H9 (cell line): ENCODE data around the gene SLC47A1. TPM values are rescaled to one million over a fixed set of nuclear protein-coding genes. Genes with fewer than 3 reads are reported as not detected.

ENCODE experiments used
- DNase-seq: peaks from one replicate; pipeline ENCODE4 v3.0.0-alpha.2; 2017
- H2AFZ ChIP-seq: one replicate; pipeline ENCODE4 v1.6.1; 2013; ENCODE audit warnings: mild to moderate bottlenecking, low read length, control low read depth, moderate library complexity
- H2AK5ac ChIP-seq: 2 replicates; pipeline ENCODE4 v1.6.1; 2013; ENCODE audit warnings: low read length, control low read depth, mixed read lengths; ENCODE audit not compliant: insufficient read length
- H2BK120ac ChIP-seq: one replicate; pipeline ENCODE4 v1.6.1; 2013; ENCODE audit warnings: low read depth, mild to moderate bottlenecking, low read length, control low read depth, inconsistent platforms; ENCODE audit not compliant: poor library complexity, severe bottlenecking
- H2BK12ac ChIP-seq: 2 replicates; pipeline ENCODE4 v1.6.1; 2013; ENCODE audit warnings: low read length, control low read depth, mixed read lengths, low read depth; ENCODE audit not compliant: insufficient read length
- H2BK15ac ChIP-seq: 2 replicates; pipeline ENCODE4 v1.6.1; 2013; ENCODE audit warnings: low read depth, low read length, control low read depth
- H2BK20ac ChIP-seq: one replicate; pipeline ENCODE4 v1.6.1; 2013; ENCODE audit warnings: low read depth, mild to moderate bottlenecking, low read length, control low read depth, inconsistent platforms; ENCODE audit not compliant: poor library complexity, severe bottlenecking
- H2BK5ac ChIP-seq: 2 replicates; pipeline ENCODE4 v1.6.1; 2013; ENCODE audit warnings: low read length, control low read depth, mixed read lengths; ENCODE audit not compliant: insufficient read length
- H3K14ac ChIP-seq: 2 replicates; pipeline ENCODE4 v1.6.1; 2013; ENCODE audit warnings: low read length, control low read depth; ENCODE audit not compliant: insufficient read depth
- H3K18ac ChIP-seq: 2 replicates; pipeline ENCODE4 v1.6.1; 2013; ENCODE audit warnings: low read depth, mild to moderate bottlenecking, mixed read lengths, low read length, control low read depth; ENCODE audit not compliant: insufficient read length
- H3K23ac ChIP-seq: 2 replicates; pipeline ENCODE4 v1.6.1; 2013; ENCODE audit warnings: low read length, control low read depth, mixed read lengths, low read depth; ENCODE audit not compliant: insufficient read length
- H3K23me2 ChIP-seq: 2 replicates; pipeline ENCODE4 v1.6.1; 2013; ENCODE audit warnings: low read depth, mild to moderate bottlenecking, mixed read lengths, low read length, control low read depth; ENCODE audit not compliant: insufficient read length, poor library complexity, severe bottlenecking
- H3K27ac ChIP-seq: 2 replicates; pipeline ENCODE4 v1.5.1; 2013; ENCODE audit warnings: low read length, control low read depth, mixed read lengths, low read depth; ENCODE audit not compliant: insufficient read length
- H3K27me3 ChIP-seq: 2 replicates; pipeline ENCODE4 v1.6.1; 2013; ENCODE audit warnings: low read length, control low read depth, inconsistent platforms; ENCODE audit not compliant: insufficient read depth
- H3K4ac ChIP-seq: 2 replicates; pipeline ENCODE4 v1.6.1; 2013; ENCODE audit warnings: low read depth, mild to moderate bottlenecking, control low read depth, inconsistent platforms, low read length, moderate library complexity
- H3K4me1 ChIP-seq: 2 replicates; pipeline ENCODE4 v1.6.1; 2013; ENCODE audit warnings: low read length, control low read depth, inconsistent platforms; ENCODE audit not compliant: insufficient read depth
- H3K4me2 ChIP-seq: 2 replicates; pipeline ENCODE4 v1.6.1; 2013; ENCODE audit warnings: low read length, control low read depth, mixed read lengths; ENCODE audit not compliant: insufficient read length, insufficient read depth
- H3K56ac ChIP-seq: 2 replicates; pipeline ENCODE4 v1.6.1; 2013; ENCODE audit warnings: low read depth, mild to moderate bottlenecking, mixed read lengths, low read length, control low read depth; ENCODE audit not compliant: insufficient read length
- H3K79me1 ChIP-seq: 2 replicates; pipeline ENCODE4 v1.6.1; 2013; ENCODE audit warnings: low read depth, mild to moderate bottlenecking, moderate library complexity, low read length, control low read depth, inconsistent platforms; ENCODE audit not compliant: insufficient read depth, poor library complexity, severe bottlenecking
- H3K79me2 ChIP-seq: 2 replicates; pipeline ENCODE4 v1.6.1; 2013; ENCODE audit warnings: low read length, control low read depth, inconsistent platforms; ENCODE audit not compliant: insufficient read depth
- H3K9ac ChIP-seq: 2 replicates; pipeline ENCODE4 v1.6.1; 2013; ENCODE audit warnings: low read length, control low read depth, mixed read lengths; ENCODE audit not compliant: insufficient read length; ENCODE audit errors: extremely low read depth
- H3K9me3 ChIP-seq: one replicate; pipeline ENCODE4 v1.6.1; 2013; ENCODE audit warnings: low read depth, low read length, inconsistent platforms; ENCODE audit not compliant: control insufficient read depth
- H3T11ph ChIP-seq: one replicate; pipeline ENCODE4 v1.6.1; 2013; ENCODE audit warnings: mild to moderate bottlenecking, low read length, control low read depth, inconsistent platforms
- H4K20me1 ChIP-seq: one replicate; pipeline ENCODE4 v1.6.1; 2013; ENCODE audit not compliant: control insufficient read depth, insufficient read length, insufficient read depth
- H4K5ac ChIP-seq: 2 replicates; pipeline ENCODE4 v1.6.1; 2013; ENCODE audit warnings: low read depth, mild to moderate bottlenecking, mixed read lengths, low read length, control low read depth; ENCODE audit not compliant: insufficient read length
- H4K8ac ChIP-seq: replicated peaks from 2 replicates; pipeline ENCODE4 v1.6.1; 2013; ENCODE audit warnings: low read length, control low read depth, mixed read lengths, low read depth; ENCODE audit not compliant: insufficient read length
- H4K91ac ChIP-seq: 2 replicates; pipeline ENCODE4 v1.6.1; 2013; ENCODE audit warnings: low read depth, mild to moderate bottlenecking, moderate library complexity, mixed read lengths, low read length, control low read depth; ENCODE audit not compliant: insufficient read length
- H3K27ac Mint-ChIP-seq, 3 experiments: 2 replicates in 2 of 3; 3 replicates in 1 of 3; pipeline ENCODE4 v1.8.0; 2020 to 2021; ENCODE audit warnings: mixed read lengths in 3 of 3, mild to moderate bottlenecking in 1 of 3, moderate library complexity in 1 of 3
- H3K27me3 Mint-ChIP-seq: 2 replicates; pipeline ENCODE4 v1.8.0; 2021; ENCODE audit warnings: low read depth, mild to moderate bottlenecking, moderate library complexity, mixed read lengths
- H3K36me3 Mint-ChIP-seq, 3 experiments: 2 replicates in 2 of 3; 3 replicates in 1 of 3; pipeline ENCODE4 v1.8.0; 2020 to 2021; ENCODE audit warnings: low read depth in 3 of 3, mixed read lengths in 3 of 3; ENCODE audit not compliant: insufficient read depth in 1 of 3
- H3K4me1 Mint-ChIP-seq, 2 experiments: 2 replicates each; pipeline ENCODE4 v1.8.0; 2020; ENCODE audit warnings: mixed read lengths in 2 of 2
- H3K4me3 Mint-ChIP-seq, 2 experiments: 2 replicates in 1 of 2; 3 replicates in 1 of 2; pipeline ENCODE4 v1.8.0; 2020 to 2021; ENCODE audit warnings: mild to moderate bottlenecking in 2 of 2, mixed read lengths in 2 of 2, moderate library complexity in 1 of 2
- H3K9me3 Mint-ChIP-seq, 2 experiments: 2 replicates in 1 of 2; 3 replicates in 1 of 2; pipeline ENCODE4 v1.8.0; 2020; ENCODE audit warnings: mild to moderate bottlenecking in 2 of 2, mixed read lengths in 2 of 2, moderate library complexity in 1 of 2
- CTCF ChIP-seq: fragments of 200-600 bp; sonication (generic); conservative IDR thresholded peaks from 3 replicates; pipeline ENCODE4 v1.8.0; 2021; ENCODE audit warnings: antibody characterized with exemption, mild to moderate bottlenecking
- WGBS: extraction: QIAGEN DNeasy Blood & Tissue Kit; methylation state at CpG from one replicate; pipeline ENCODE4 v1.1.7; 2013; ENCODE audit warnings: missing lambda C conversion rate, low lambda C conversion rate, mixed read lengths; ENCODE audit not compliant: insufficient read length; ENCODE audit errors: extremely low coverage; 5-methylcytosine and 5-hydroxymethylcytosine counted together
- total RNA-seq: library from RNA; stranded (reverse); gene quantifications from 2 replicates; pipeline ENCODE4 v1.2.1, GENCODE V29; 2021

The SLC47A1 gene
- total RNA-seq, 1 experiment from 2014 or later: 4.0 TPM

GRCh38 chr17:19568016-19568350, 34.3 kb downstream of the SLC47A1 start:
- Histone ChIP-seq H3K27ac (no peak overlapping the region), H3K79me2 (no peaks in the 10 kb centered on the region), H2BK120ac (no peak overlapping the region), H2BK20ac (no peak overlapping the region), H3K4ac (no peak overlapping the region), H4K5ac (no peak overlapping the region), H3K56ac (no peak overlapping the region), H2BK15ac (no peak overlapping the region), H3K23me2 (no peaks in the 10 kb centered on the region), H3K4me2 (no peak overlapping the region), H3K79me1 (no peaks in the 10 kb centered on the region), H2BK5ac (no peak overlapping the region), H3K18ac (no peak overlapping the region), H3K27me3 (no peaks in the 10 kb centered on the region), H2AFZ (no peak overlapping the region), H3K23ac (no peak overlapping the region), H3K4me1 (no peaks in the 10 kb centered on the region), H4K91ac (no peak overlapping the region), H2BK12ac (no peak overlapping the region), H3K9me3 (no peaks in the 10 kb centered on the region), H4K20me1 (no peaks in the 10 kb centered on the region), H3K14ac (no peak overlapping the region), H3T11ph (no peak overlapping the region), H2AK5ac (no peak overlapping the region), H4K8ac (no peak overlapping the region), H3K9ac (no peak overlapping the region)
- no peak for DNase-seq
- Mint-ChIP-seq H3K36me3 (no peaks in the 10 kb centered on the region), H3K9me3 (no peaks in the 10 kb centered on the region), H3K27ac (no peak overlapping the region), H3K27me3 (no peaks in the 10 kb centered on the region), H3K4me3 (no peak overlapping the region), H3K4me1 (peaks cover 4 to 5% of the 10 kb centered on the region in 2 experiments; a peak in 3 of 4 replicates)
- no peak for TF ChIP-seq CTCF
- no CpG with 5 or more reads among the region's 1 CpG for WGBS
